ENCODE results near the gene PRICKLE1.

Gene PRICKLE1

DNA sequence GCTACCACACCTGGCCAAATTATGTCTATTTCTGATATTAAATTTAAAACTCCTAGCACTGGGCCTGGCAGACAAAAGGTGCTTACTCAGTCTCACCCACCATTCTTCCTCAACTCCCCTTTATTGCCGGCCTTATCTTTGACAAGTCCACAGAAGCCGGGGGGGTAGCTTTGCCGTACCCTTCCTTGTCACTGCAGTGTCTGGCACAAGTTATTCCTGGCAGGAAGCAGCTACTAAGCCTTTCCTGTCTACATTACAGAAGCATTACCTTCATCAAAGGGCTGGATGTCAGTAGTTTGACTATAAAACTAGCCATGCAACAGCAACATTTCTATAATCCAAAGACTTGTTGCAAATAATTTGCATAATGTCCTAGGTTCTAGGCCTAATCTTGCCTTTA, 127.1 kb downstream of the PRICKLE1 start:
- DNase-seq (ENCODE audit: extremely low read depth in 1 of 2, low read depth in 1 of 2): no peak

- no peak for DNase-seq (ENCODE audit: extremely low read depth in 1 of 2, low read depth in 1 of 2)
Measured at GRCh38 chr12:42459336-42459847, 130.2 kb downstream of the PRICKLE1 start.

DNA sequence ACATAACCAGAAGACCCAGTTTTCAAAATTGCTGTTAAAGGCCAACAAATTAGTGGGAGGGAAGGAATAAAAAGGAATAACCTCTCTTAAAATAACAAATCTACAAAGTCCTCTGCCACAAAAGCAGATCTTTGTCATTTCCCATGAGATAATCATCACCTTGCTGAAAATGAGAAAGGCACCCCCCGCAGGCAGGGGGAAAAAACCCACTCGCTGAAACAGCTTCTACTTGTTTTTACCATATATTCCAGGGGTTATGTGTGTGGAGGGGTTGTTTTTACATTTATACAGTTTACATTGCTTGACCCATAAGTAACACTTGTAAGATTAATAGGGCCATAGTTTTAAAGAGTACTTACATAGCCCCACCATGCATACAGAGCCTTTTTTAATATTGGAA, 131.0 kb downstream of the PRICKLE1 start:
- DNase-seq (ENCODE audit: extremely low read depth in 1 of 2, low read depth in 1 of 2): no peak

- no peak for DNase-seq (ENCODE audit: extremely low read depth in 1 of 2, low read depth in 1 of 2)
Measured at GRCh38 chr12:42450248-42450647, 139.3 kb downstream of the PRICKLE1 start.

- no peak for DNase-seq (ENCODE audit: extremely low read depth in 1 of 2, low read depth in 1 of 2)
Measured at GRCh38 chr12:42448841-42449240, 140.7 kb downstream of the PRICKLE1 start.

DNA sequence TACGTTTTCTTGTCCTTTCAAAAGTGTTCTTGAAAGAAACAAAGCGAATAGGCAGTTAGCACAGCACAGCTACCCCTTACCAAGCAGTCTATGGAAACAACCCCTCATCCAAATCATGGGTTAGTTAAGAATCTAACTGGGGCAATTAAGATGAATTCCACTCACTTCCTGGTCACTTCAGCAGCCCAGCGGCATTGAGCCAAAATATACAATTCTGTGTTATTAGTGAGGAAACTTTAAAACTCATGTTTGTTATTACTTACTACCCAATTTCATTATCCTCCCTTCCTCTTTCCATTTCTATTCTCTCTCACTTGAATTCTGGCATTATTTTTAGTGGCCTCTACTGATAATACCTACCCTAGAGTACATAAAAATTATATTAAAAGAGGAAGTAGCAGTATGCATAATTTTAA, 142.2 kb downstream of the PRICKLE1 start:
- no peak for DNase-seq (ENCODE audit: extremely low read depth in 1 of 2, low read depth in 1 of 2)

GRCh38 chr12:42446761-42447160, 142.8 kb downstream of the PRICKLE1 start:
- no peak for DNase-seq (ENCODE audit: extremely low read depth in 1 of 2, low read depth in 1 of 2)

DNA sequence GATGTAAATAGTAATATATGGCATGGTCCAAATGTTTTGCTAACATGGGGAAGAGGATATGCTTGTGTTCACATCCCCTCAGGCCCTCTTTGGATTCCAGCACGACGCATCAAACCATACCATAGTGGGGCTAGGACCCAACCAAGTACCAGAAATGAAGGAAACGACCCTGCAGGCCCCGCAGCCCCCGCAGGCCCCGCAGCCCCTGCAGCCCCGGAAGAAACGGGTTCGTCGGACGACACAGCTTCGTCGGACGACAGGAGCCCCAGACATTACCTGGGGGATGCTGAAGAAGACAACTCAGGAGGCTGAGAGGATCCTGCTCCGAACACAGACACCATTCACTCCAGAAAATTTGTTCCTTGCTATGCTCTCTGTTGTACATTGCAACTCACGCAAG, 143.7 kb downstream of the PRICKLE1 start:
- DNase-seq (ENCODE audit: extremely low read depth in 1 of 2, low read depth in 1 of 2): no peak

DNA sequence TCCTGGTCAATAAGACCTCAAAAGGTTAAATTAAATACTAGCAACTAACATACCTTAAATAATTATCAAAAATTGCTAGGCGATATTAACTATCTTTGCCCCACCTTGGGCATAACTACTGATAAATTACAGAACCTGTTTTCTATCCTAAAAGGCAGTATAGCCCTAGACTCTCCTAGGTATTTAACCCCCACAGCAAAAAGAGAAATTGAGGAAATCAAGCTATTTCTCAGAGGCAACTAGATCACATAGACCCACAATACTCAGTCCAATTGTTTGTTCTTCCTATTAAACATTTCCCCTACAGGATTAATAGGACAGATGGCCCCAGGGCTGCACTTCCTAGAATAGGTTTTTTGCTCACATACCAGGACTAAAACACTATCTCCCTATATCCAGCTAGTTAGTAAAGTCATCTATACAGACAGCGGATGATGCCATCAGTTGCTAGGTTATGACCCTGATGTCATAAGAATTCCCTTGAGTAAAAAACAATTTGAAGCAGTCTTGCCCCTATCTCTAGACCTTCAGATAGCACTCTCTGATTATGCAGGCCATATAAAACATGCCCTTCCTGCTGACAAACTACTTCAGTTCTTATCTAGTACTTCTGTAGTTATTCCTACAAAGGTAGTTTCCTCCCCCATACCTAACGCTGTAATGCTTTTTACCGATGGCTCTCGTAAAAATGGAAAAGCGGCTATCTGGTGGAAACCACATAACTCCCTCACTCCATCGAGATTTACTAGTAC, 145.2 kb downstream of the PRICKLE1 start:
- no peak for DNase-seq (ENCODE audit: extremely low read depth in 1 of 2, low read depth in 1 of 2)

- DNase-seq (ENCODE audit: extremely low read depth in 1 of 2, low read depth in 1 of 2): no peak
Measured at GRCh38 chr12:42442888-42443287, 146.7 kb downstream of the PRICKLE1 start.

DNA sequence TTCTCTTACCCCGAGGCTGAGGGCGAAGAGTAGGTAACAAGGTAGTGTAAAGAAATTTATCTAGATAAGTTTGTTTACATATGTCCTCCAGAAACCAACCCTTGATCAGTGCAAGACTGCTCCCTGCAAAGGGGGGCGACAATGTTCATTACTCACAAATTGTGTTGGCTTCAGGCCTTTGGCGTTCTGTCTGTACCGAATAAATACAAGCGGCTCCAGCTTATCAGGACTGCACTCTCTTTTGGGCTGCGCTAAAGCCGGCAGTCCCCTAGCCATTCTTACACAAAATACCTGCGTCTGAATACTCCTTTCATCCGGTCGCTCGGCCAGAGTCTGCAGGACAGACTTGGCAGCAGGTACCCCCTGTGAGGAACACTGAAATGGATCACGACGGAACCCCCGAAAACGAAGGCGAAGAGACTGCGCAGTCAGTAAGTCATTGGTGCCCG, 147.2 kb downstream of the PRICKLE1 start:
- no peak for DNase-seq (ENCODE audit: extremely low read depth in 1 of 2, low read depth in 1 of 2)

GRCh38 chr12:42440608-42441007, 148.9 kb downstream of the PRICKLE1 start:
- no peak for DNase-seq (ENCODE audit: extremely low read depth in 1 of 2, low read depth in 1 of 2)

GRCh38 chr12:42432517-42433140, 156.9 kb downstream of the PRICKLE1 start:
- DNase-seq (ENCODE audit: extremely low read depth in 1 of 2, low read depth in 1 of 2): no peak

DNA sequence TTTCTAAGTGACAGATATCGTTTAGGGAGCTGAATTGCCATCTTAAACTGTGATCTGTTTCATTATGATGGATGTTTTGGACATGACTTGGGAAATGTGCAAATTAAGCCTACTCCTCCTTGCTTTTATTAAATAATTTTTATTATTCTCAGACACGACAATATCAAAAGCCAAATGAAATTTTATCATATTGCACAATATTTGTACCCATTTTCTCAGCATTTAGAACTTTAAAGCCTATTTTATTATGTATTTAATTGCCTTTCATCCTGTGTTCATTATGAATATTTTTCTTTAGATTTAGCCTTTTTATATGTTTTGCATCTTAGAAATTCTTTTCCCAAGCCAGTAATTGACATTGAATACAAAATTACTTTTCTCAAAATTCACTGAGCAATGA, 160.7 kb downstream of the PRICKLE1 start:
- no peak for DNase-seq (ENCODE audit: extremely low read depth in 1 of 2, low read depth in 1 of 2)

- no peak for DNase-seq (ENCODE audit: extremely low read depth in 1 of 2, low read depth in 1 of 2)
Measured at GRCh38 chr12:42426746-42427145, 162.8 kb downstream of the PRICKLE1 start.

DNA sequence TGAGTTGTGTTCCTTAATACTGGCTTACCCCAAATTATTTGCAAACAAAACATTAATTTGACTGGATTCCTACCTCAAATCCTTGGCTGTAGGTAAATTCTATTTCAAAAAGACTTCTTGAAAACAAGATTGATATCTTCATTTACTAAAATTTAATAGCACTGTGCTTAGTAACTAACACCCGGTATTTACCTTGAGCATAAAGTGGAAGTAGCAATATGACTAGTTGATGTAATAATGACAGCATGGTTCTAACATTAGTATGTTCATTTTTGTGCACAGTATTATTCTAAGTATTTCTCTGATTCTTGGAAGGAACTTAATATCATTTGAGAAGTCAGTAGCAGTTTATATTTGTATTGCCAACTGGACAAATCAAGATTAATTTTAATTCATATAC, 166.8 kb downstream of the PRICKLE1 start:
- no peak for DNase-seq (ENCODE audit: extremely low read depth in 1 of 2, low read depth in 1 of 2)

DNA sequence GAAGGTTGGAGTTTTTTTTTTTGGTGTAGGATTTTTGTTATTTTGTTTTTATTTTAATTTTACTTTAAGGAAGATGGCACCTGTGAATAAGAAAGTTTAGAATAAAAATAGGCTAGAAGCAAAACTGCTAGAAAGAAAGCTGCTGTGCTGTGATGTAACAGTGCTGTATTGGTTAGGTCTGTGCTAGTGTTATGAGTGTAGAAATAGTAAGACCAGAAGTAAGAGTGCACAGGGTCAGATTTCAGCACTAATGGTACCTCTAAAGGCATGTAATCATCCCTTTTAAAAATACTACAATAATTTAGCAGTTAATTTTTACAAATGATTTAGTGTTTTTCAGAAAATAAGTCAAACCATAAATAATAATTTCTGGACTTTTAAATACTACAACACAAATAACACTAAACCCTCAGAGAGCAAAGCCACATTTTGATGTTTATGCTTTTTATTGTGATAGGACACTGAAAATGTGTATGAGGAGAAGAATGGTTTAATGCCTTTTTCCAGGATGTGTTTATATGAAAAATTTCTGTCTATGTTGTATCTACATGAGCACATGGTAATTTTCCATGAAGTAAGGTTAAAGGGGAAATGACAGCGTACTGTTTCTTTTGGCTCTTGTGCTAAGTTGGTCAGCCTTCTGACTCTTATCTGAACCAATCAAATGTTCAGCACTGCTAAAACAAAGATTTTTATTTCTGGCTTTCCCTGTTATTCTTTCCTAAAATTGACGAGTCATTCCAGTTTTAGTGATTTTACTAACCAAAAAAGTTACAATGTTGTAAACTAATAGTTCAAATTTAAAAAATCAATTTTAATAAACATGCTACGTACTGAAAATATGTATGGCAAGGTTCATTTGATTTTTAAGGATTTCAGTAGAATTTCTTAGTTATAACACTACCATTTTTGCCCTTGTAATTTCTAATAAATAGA, 167.4 kb downstream of the PRICKLE1 start:
- no peak for DNase-seq (ENCODE audit: extremely low read depth in 1 of 2, low read depth in 1 of 2)

DNA sequence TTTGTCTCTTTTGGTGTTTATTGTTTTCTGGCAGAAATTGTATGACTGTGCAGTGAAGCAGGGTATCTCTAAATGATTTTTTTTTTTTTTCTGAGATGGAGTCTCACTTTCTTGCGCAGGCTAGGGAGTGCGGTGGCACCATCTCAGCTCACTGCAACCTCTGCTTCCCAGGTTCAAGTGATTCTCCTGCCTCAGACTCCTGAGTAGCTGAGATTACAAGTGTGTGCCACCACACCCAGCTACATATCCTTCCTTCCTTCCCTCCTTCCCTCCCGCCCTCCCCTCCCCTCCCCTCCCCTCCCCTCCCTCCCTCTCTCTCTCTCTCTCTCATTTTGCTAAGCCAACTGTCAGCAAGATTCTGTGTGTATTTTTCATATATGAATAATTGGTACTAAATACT, 169.2 kb downstream of the PRICKLE1 start:
- DNase-seq (ENCODE audit: extremely low read depth in 1 of 2, low read depth in 1 of 2): no peak

- DNase-seq (ENCODE audit: extremely low read depth in 1 of 2, low read depth in 1 of 2): no peak
Measured at GRCh38 chr12:42410340-42410739, 179.2 kb downstream of the PRICKLE1 start.

- DNase-seq (ENCODE audit: extremely low read depth in 1 of 2, low read depth in 1 of 2): no peak
Measured at GRCh38 chr12:42409471-42409870, 180.1 kb downstream of the PRICKLE1 start.

DNA sequence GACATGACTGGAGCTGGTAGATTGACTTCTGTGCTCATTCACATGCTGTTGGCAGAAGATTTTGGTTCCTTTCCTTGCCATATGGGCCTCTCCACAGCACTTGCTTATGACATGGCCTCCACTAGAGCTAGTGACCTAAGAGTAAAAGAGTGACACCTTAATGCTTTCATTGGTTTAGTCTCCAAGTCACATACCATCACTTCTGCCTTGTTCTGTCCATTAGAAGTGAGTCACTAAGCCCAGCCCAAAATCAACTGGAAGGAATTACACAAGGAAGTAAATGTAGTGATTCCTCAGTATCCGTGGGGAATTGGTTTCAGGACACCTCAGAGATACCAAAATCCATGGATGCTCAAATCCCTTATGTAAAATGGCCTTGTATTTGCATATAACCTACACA, 182.2 kb downstream of the PRICKLE1 start:
- no peak for DNase-seq (ENCODE audit: extremely low read depth in 1 of 2, low read depth in 1 of 2)
